ENCODE data around the gene IFT74.

DNA sequence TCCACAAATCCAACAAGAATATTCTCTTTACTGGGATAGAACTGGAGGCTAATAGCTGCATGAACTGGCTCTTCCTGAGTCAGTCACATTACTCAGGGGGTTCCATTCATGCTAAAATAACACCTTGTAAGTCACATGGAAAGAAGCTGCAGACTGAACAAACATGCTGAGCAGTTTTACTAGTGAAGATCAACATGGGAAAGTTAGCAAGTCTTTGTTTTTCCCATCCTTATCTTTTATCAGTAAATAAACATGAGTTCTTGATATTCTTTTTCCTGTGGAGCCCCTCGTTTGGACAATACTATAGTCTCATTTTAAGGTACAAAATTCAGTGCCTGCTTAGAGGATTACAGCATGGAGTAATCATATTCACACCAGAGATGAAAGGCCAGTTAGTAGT, 109.1 kb downstream of the IFT74 start:
- TF ChIP-seq, protein P1, sequence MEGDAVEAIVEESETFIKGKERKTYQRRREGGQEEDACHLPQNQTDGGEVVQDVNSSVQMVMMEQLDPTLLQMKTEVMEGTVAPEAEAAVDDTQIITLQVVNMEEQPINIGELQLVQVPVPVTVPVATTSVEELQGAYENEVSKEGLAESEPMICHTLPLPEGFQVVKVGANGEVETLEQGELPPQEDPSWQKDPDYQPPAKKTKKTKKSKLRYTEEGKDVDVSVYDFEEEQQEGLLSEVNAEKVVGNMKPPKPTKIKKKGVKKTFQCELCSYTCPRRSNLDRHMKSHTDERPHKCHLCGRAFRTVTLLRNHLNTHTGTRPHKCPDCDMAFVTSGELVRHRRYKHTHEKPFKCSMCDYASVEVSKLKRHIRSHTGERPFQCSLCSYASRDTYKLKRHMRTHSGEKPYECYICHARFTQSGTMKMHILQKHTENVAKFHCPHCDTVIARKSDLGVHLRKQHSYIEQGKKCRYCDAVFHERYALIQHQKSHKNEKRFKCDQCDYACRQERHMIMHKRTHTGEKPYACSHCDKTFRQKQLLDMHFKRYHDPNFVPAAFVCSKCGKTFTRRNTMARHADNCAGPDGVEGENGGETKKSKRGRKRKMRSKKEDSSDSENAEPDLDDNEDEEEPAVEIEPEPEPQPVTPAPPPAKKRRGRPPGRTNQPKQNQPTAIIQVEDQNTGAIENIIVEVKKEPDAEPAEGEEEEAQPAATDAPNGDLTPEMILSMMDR (IDR thresholded peaks at IDR 0.05), result no peak
- no peak for TF ChIP-seq RELA (CRISPR knock-in tag; IDR thresholded peaks at IDR 0.05; ENCODE audit: borderline replicate concordance)
- no peak for TF ChIP-seq ESRRA (CRISPR knock-in tag; IDR thresholded peaks at IDR 0.05; ENCODE audit: borderline replicate concordance)
- TF ChIP-seq, protein P2, sequence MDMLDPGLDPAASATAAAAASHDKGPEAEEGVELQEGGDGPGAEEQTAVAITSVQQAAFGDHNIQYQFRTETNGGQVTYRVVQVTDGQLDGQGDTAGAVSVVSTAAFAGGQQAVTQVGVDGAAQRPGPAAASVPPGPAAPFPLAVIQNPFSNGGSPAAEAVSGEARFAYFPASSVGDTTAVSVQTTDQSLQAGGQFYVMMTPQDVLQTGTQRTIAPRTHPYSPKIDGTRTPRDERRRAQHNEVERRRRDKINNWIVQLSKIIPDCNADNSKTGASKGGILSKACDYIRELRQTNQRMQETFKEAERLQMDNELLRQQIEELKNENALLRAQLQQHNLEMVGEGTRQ (CRISPR knock-in tag; IDR thresholded peaks at IDR 0.05), result no peak
- TF ChIP-seq, protein P3, sequence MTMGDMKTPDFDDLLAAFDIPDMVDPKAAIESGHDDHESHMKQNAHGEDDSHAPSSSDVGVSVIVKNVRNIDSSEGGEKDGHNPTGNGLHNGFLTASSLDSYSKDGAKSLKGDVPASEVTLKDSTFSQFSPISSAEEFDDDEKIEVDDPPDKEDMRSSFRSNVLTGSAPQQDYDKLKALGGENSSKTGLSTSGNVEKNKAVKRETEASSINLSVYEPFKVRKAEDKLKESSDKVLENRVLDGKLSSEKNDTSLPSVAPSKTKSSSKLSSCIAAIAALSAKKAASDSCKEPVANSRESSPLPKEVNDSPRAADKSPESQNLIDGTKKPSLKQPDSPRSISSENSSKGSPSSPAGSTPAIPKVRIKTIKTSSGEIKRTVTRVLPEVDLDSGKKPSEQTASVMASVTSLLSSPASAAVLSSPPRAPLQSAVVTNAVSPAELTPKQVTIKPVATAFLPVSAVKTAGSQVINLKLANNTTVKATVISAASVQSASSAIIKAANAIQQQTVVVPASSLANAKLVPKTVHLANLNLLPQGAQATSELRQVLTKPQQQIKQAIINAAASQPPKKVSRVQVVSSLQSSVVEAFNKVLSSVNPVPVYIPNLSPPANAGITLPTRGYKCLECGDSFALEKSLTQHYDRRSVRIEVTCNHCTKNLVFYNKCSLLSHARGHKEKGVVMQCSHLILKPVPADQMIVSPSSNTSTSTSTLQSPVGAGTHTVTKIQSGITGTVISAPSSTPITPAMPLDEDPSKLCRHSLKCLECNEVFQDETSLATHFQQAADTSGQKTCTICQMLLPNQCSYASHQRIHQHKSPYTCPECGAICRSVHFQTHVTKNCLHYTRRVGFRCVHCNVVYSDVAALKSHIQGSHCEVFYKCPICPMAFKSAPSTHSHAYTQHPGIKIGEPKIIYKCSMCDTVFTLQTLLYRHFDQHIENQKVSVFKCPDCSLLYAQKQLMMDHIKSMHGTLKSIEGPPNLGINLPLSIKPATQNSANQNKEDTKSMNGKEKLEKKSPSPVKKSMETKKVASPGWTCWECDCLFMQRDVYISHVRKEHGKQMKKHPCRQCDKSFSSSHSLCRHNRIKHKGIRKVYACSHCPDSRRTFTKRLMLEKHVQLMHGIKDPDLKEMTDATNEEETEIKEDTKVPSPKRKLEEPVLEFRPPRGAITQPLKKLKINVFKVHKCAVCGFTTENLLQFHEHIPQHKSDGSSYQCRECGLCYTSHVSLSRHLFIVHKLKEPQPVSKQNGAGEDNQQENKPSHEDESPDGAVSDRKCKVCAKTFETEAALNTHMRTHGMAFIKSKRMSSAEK (CRISPR knock-in tag; IDR thresholded peaks at IDR 0.05; ENCODE audit: borderline replicate concordance), result no peak
- TF ChIP-seq CREM (CRISPR knock-in tag; IDR thresholded peaks at IDR 0.05), result no peak
- no peak for TF ChIP-seq SOX15 (CRISPR knock-in tag; IDR thresholded peaks at IDR 0.05)
- TF ChIP-seq JUN (CRISPR knock-in tag; IDR thresholded peaks at IDR 0.05), result no peak
- no peak for TF ChIP-seq ZNF138 (CRISPR knock-in tag; conservative IDR thresholded peaks at IDR 0.05)

Measured in WTC11 (cell line).